ENCODE data around the gene MARVELD2.
"Not testable (repeated sequence)": the region's sequence is repeated elsewhere in the genome, so short reads cannot be mapped to it uniquely, and the experiment has no call there.

MARVELD2 gene

GRCh38 chr5:69468631-69469030 is 53.7 kb downstream of the MARVELD2 start:
- Histone ChIP-seq H3K4me1 (ENCODE audit: low read depth, poor library complexity, severe bottlenecking) (no peaks in the 10 kb centered on the region), H3K27me3 (ENCODE audit: insufficient read depth, low read depth) (no peaks in the 10 kb centered on the region), H3K79me2 (ENCODE audit: insufficient read depth, low read depth) (no peaks in the 10 kb centered on the region), H4K20me1 (ENCODE audit: insufficient read depth) (no peaks in the 10 kb centered on the region), H3K4me3 (IDR thresholded peaks at IDR 0.05; ENCODE audit: insufficient read depth, low read depth, low read length) (no peak overlapping the region), H3K9ac (no peak overlapping the region), H2AFZ (ENCODE audit: low read depth) (no peak overlapping the region), H3K36me3 (ENCODE audit: insufficient read depth) (no peaks in the 10 kb centered on the region), H3K27ac (no peak overlapping the region), H3K4me2 (no peak overlapping the region)
- TF ChIP-seq CTCF (conservative IDR thresholded peaks at IDR 0.05; ENCODE audit: low read depth, low read length): no peak

GRCh38 chr5:69471516-69471915 is 56.6 kb downstream of the MARVELD2 start:
- not testable (repeated sequence) for H3K4me3 ChIP-seq (IDR thresholded peaks at IDR 0.05; ENCODE audit: insufficient read depth, low read depth, low read length); H3K4me1 ChIP-seq (ENCODE audit: low read depth, poor library complexity, severe bottlenecking); H2AFZ ChIP-seq (ENCODE audit: low read depth); H3K27ac ChIP-seq; H3K4me2 ChIP-seq; H4K20me1 ChIP-seq (ENCODE audit: insufficient read depth); H3K9ac ChIP-seq; H3K36me3 ChIP-seq (ENCODE audit: insufficient read depth); H3K27me3 ChIP-seq (ENCODE audit: insufficient read depth, low read depth); H3K79me2 ChIP-seq (ENCODE audit: insufficient read depth, low read depth)

DNA sequence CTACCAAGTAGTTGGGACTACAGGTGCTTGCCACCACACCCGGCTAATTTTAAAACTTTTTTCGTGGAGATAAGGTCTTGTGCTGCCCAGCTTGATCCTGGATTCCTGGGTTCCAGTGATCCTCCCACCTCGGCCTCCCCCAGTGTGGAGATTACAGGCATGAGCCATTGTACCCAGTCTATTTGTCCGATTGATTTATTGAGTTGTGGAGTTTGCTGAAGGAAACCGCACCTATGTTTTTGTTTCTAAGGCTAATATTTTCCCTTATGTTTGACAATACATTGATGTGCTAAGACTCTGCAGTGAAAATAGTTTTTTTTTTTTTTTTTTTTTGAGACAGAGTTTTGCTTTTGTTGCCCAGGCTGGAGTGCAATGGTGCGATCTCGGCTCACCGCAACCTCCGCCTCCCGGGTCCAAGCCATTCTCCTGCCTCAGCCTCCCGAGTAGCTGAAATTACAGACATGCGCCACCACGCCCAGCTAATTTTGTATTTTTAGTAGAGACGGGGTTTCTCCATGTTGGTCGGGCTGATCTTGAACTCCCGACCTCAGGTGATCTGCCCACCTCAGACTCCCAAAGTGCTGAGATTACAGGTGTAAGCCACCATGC is 57.7 kb downstream of the MARVELD2 start:
- H3K4me2 ChIP-seq; H3K79me2 ChIP-seq (ENCODE audit: insufficient read depth, low read depth); H3K27me3 ChIP-seq (ENCODE audit: insufficient read depth, low read depth); H3K9ac ChIP-seq; H3K36me3 ChIP-seq (ENCODE audit: insufficient read depth); H3K27ac ChIP-seq; H3K4me3 ChIP-seq (IDR thresholded peaks at IDR 0.05; ENCODE audit: insufficient read depth, low read depth, low read length); H4K20me1 ChIP-seq (ENCODE audit: insufficient read depth); H3K4me1 ChIP-seq (ENCODE audit: low read depth, poor library complexity, severe bottlenecking); H2AFZ ChIP-seq (ENCODE audit: low read depth): not testable (repeated sequence)

DNA sequence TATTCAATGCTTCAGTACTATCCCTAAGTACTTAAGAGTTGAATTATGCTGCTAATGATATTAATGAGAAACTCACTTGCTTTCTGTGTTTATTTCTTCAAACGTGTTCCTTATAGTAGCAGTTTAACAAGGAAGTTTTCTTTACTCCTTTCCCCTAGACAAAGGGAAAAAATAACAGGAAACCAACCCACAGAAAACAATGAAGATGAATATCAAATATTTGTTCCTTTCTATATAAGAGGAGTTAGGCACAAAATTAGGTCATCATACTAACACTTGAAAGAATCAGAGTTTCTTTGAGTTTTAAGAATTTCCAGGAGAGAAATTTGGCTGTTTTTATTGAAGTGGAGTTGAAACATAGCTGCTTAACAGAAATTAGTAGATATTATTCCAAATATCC is 62.3 kb downstream of the MARVELD2 start:
- H3K27ac ChIP-seq: no peak overlapping the region
- H4K20me1 ChIP-seq (ENCODE audit: insufficient read depth): no peaks in the 10 kb centered on the region
- no peak for TF ChIP-seq CTCF (conservative IDR thresholded peaks at IDR 0.05; ENCODE audit: low read depth, low read length)

DNA sequence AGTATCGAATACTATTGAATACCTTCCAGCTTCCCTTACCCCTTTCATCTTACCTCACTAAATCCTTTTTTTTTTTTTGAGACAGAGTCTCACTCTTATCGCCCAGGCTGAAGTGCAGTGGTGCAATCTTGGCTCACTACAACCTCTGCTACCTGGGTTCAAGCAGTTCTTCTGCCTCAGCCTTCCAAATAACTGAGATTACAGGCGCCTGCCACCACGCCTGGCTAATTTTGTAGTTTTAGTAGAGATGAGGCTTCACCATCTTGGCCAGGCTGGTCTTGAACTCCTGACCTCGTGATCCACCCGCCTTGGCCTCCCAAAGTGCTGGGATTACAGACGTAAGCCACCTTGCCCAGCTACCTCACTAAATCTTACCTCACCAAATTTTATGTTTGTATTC is 63.4 kb downstream of the MARVELD2 start:
- not testable (repeated sequence) for H2AFZ ChIP-seq (ENCODE audit: low read depth); H3K9ac ChIP-seq; H3K36me3 ChIP-seq (ENCODE audit: insufficient read depth); H3K27me3 ChIP-seq (ENCODE audit: insufficient read depth, low read depth); H3K4me3 ChIP-seq (IDR thresholded peaks at IDR 0.05; ENCODE audit: insufficient read depth, low read depth, low read length); H3K27ac ChIP-seq; H4K20me1 ChIP-seq (ENCODE audit: insufficient read depth); H3K4me1 ChIP-seq (ENCODE audit: low read depth, poor library complexity, severe bottlenecking); H3K79me2 ChIP-seq (ENCODE audit: insufficient read depth, low read depth); H3K4me2 ChIP-seq

More for the DNA sequence above, 62.3 kb downstream of the MARVELD2 start:
- Histone ChIP-seq H3K27me3 (ENCODE audit: insufficient read depth, low read depth) (no peaks in the 10 kb centered on the region), H3K4me3 (IDR thresholded peaks at IDR 0.05; ENCODE audit: insufficient read depth, low read depth, low read length) (no peak overlapping the region), H3K4me2 (no peak overlapping the region), H3K79me2 (ENCODE audit: insufficient read depth, low read depth) (no peaks in the 10 kb centered on the region), H3K36me3 (ENCODE audit: insufficient read depth) (no peaks in the 10 kb centered on the region), H3K9ac (no peak overlapping the region), H2AFZ (ENCODE audit: low read depth) (no peak overlapping the region), H3K4me1 (ENCODE audit: low read depth, poor library complexity, severe bottlenecking) (no peaks in the 10 kb centered on the region)

GRCh38 chr5:69484891-69485290 is 70.0 kb downstream of the MARVELD2 start:
- no peak for TF ChIP-seq CTCF (conservative IDR thresholded peaks at IDR 0.05; ENCODE audit: low read depth, low read length)
- H2AFZ ChIP-seq (ENCODE audit: low read depth): no peak overlapping the region
- H3K4me1 ChIP-seq (ENCODE audit: low read depth, poor library complexity, severe bottlenecking): no peaks in the 10 kb centered on the region
- H3K79me2 ChIP-seq (ENCODE audit: insufficient read depth, low read depth): no peaks in the 10 kb centered on the region
- H3K27me3 ChIP-seq (ENCODE audit: insufficient read depth, low read depth): no peaks in the 10 kb centered on the region
- no peaks in the 10 kb centered on the region for H3K36me3 ChIP-seq (ENCODE audit: insufficient read depth)
- no peak overlapping the region for H3K4me3 ChIP-seq (IDR thresholded peaks at IDR 0.05; ENCODE audit: insufficient read depth, low read depth, low read length)
- no peak overlapping the region for H3K4me2 ChIP-seq
- no peak overlapping the region for H3K9ac ChIP-seq
- H4K20me1 ChIP-seq (ENCODE audit: insufficient read depth): no peaks in the 10 kb centered on the region
- H3K27ac ChIP-seq: no peak overlapping the region
